ENCODE results near the gene C19orf25.
A peak's percentile ranks its signal among the peaks of the same experiment; 100 is the strongest.

C19orf25 gene

DNA sequence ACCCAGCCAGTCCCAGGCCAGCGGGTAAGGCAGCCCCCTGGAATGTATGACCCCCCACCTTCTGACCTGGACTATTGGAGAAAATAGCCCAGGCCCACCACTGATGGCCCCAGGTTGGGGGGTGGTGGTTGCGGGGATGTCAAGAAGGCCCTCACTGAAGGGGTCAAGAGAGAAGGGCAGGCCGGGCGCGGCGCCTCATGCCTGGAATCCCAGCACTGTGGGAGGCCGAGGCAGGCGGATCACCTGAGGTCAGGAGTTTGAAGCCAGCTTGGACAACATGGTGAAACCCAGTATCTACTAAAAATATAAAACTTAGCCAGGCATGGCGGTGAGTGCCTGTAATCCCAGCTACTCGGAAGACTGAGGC, 35.3 kb upstream of the C19orf25 start:
- no peaks in the 10 kb centered on the region for H3K4me1 ChIP-seq (ENCODE audit: control insufficient read depth, low read depth, low read length)
- H3K23ac ChIP-seq (ENCODE audit: low read length) = no peak overlapping the region
- H4K8ac ChIP-seq (ENCODE audit: low read depth, low read length) = no peak overlapping the region
- H3K4me3 ChIP-seq (ENCODE audit: low read length) = no peak overlapping the region
- no peaks in the 10 kb centered on the region for H3K79me2 ChIP-seq (ENCODE audit: control insufficient read depth, insufficient read depth, low read length)
- no peak overlapping the region for H2BK120ac ChIP-seq (ENCODE audit: low read depth, low read length)
- WGBS (ENCODE audit: extremely low coverage, insufficient coverage, low lambda C conversion rate) = no CpG with 5 or more reads among the region's 10 CpGs
- H3K9ac ChIP-seq (ENCODE audit: low read length) = no peak overlapping the region
- H3K79me1 ChIP-seq (ENCODE audit: low read length) = no peaks in the 10 kb centered on the region
- H2BK5ac ChIP-seq (ENCODE audit: low read length) = no peak overlapping the region
- H3K56ac ChIP-seq (ENCODE audit: low read length) = no peak overlapping the region
- no peak overlapping the region for H3K27ac ChIP-seq (ENCODE audit: low read depth, low read length)
- no peak overlapping the region for H4K5ac ChIP-seq (ENCODE audit: low read length)
- no peak overlapping the region for H3K4ac ChIP-seq (ENCODE audit: low read depth, low read length)
- no peaks in the 10 kb centered on the region for H3K36me3 ChIP-seq (ENCODE audit: control insufficient read depth, insufficient read depth, low read length)
- no peaks in the 10 kb centered on the region for H3K27me3 ChIP-seq (ENCODE audit: insufficient read depth, low read length, poor library complexity)
- H2BK15ac ChIP-seq (replicated peaks; ENCODE audit: low read depth) = no peak overlapping the region
- H2AK5ac ChIP-seq (ENCODE audit: low read length) = no peak overlapping the region
- H3K4me2 ChIP-seq (ENCODE audit: low read length) = no peak overlapping the region
- no peak for DNase-seq
- H3K18ac ChIP-seq (ENCODE audit: low read length) = no peak overlapping the region

DNA sequence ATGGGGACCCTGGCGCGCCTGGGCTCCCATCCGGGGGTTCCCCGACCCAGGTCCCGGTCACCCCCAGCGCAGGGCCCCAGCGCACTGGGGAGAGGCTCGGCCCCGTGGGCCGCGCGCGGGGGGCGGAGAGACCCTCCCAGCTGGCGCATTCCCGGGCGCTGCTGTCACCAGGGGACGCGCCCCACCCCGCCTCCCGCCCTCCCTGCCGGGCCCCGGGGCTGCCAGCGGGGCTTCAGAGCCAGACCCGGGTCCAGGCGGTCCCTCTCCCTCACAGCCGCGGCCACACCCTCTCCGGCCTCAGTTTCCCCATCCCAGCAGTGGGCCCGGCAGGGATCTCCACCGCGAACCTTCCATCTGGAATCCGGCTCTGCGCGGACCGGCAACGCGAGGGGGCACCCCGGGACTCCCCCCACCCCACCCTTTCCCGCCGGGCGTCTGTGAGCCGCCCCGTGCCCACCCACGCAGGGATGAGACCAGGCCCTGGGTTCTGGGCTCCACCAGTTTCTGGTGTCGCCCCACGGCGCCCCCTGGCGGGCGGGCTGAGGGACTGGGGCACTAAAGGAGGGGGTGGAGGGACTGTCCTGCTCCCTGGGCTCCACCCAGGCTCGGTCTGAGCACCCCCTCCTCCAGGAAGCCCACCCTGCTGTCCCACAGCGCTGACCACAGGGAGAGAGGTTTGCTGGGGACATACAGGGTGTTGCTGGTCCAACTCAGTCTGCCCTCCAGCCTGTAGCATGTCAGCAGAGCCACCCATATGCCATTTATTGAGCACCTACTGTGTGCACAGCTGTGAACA, 34.7 kb upstream of the C19orf25 start:
- no peak overlapping the region for H2BK120ac ChIP-seq (ENCODE audit: low read depth, low read length)
- DNase-seq = peak; percentile 53
- H3K27me3 ChIP-seq (ENCODE audit: insufficient read depth, low read length, poor library complexity) = no peaks in the 10 kb centered on the region
- H2BK5ac ChIP-seq (ENCODE audit: low read length) = no peak overlapping the region
- H3K27ac ChIP-seq (ENCODE audit: low read depth, low read length) = no peak overlapping the region
- H3K9ac ChIP-seq (ENCODE audit: low read length) = no peak overlapping the region
- no CpG with 5 or more reads among the region's 52 CpGs for WGBS (ENCODE audit: extremely low coverage, insufficient coverage, low lambda C conversion rate)
- peak overlapping the region; percentile 16 for H3K18ac ChIP-seq (ENCODE audit: low read length)
- H3K4ac ChIP-seq (ENCODE audit: low read depth, low read length) = no peak overlapping the region
- no peaks in the 10 kb centered on the region for H3K36me3 ChIP-seq (ENCODE audit: control insufficient read depth, insufficient read depth, low read length)
- H3K56ac ChIP-seq (ENCODE audit: low read length) = no peak overlapping the region
- H3K4me1 ChIP-seq (ENCODE audit: control insufficient read depth, low read depth, low read length) = no peaks in the 10 kb centered on the region
- H3K23ac ChIP-seq (ENCODE audit: low read length) = no peak overlapping the region
- no peak overlapping the region for H2AK5ac ChIP-seq (ENCODE audit: low read length)
- no peak overlapping the region for H4K5ac ChIP-seq (ENCODE audit: low read length)
- no peak overlapping the region for H3K4me2 ChIP-seq (ENCODE audit: low read length)
- H3K4me3 ChIP-seq (ENCODE audit: low read length) = no peak overlapping the region
- no peak overlapping the region for H4K8ac ChIP-seq (ENCODE audit: low read depth, low read length)
- H3K79me1 ChIP-seq (ENCODE audit: low read length) = no peaks in the 10 kb centered on the region
- H2BK15ac ChIP-seq (replicated peaks; ENCODE audit: low read depth) = no peak overlapping the region
- H3K79me2 ChIP-seq (ENCODE audit: control insufficient read depth, insufficient read depth, low read length) = no peaks in the 10 kb centered on the region

GRCh38 chr19:1512671-1513498, 33.9 kb upstream of the C19orf25 start, which contains the start of gene ADAMTSL5:
ADAMTSL5 (minus strand) TSS chr19:1513019; CDS start chr19:1510943, 2,076 bp downstream.
- Histone ChIP-seq H4K8ac (ENCODE audit: low read depth, low read length) (no peak within 1 kb of the TSS), H3K79me2 (ENCODE audit: control insufficient read depth, insufficient read depth, low read length) (no peaks in the 10 kb centered on the region), H3K23ac (ENCODE audit: low read length) (no peak within 1 kb of the TSS), H2BK120ac (ENCODE audit: low read depth, low read length) (no peak within 1 kb of the TSS), H2AK5ac (ENCODE audit: low read length) (no peak within 1 kb of the TSS), H3K27me3 (ENCODE audit: insufficient read depth, low read length, poor library complexity) (no peaks in the 10 kb centered on the region), H3K4me2 (ENCODE audit: low read length) (no peak within 1 kb of the TSS), H3K9ac (ENCODE audit: low read length) (peak within 1 kb of the TSS; percentile 38), H3K18ac (ENCODE audit: low read length) (peak within 1 kb of the TSS; percentile 19), H4K5ac (ENCODE audit: low read length) (no peak within 1 kb of the TSS), H3K79me1 (ENCODE audit: low read length) (no peaks in the 10 kb centered on the region), H3K27ac (ENCODE audit: low read depth, low read length) (no peak within 1 kb of the TSS), H2BK5ac (ENCODE audit: low read length) (no peak within 1 kb of the TSS), H3K4ac (ENCODE audit: low read depth, low read length) (no peak within 1 kb of the TSS), H3K56ac (ENCODE audit: low read length) (peak within 1 kb of the TSS; percentile 60), H3K36me3 (ENCODE audit: control insufficient read depth, insufficient read depth, low read length) (no peaks in the 10 kb centered on the region), H3K4me1 (ENCODE audit: control insufficient read depth, low read depth, low read length) (no peaks in the 10 kb centered on the region), H2BK15ac (replicated peaks; ENCODE audit: low read depth) (no peak within 1 kb of the TSS), H3K4me3 (ENCODE audit: low read length) (no peak within 1 kb of the TSS)
- DNase-seq = peak; percentile 54
- no CpG with 5 or more reads among the region's 78 CpGs for WGBS (ENCODE audit: extremely low coverage, insufficient coverage, low lambda C conversion rate)

DNA sequence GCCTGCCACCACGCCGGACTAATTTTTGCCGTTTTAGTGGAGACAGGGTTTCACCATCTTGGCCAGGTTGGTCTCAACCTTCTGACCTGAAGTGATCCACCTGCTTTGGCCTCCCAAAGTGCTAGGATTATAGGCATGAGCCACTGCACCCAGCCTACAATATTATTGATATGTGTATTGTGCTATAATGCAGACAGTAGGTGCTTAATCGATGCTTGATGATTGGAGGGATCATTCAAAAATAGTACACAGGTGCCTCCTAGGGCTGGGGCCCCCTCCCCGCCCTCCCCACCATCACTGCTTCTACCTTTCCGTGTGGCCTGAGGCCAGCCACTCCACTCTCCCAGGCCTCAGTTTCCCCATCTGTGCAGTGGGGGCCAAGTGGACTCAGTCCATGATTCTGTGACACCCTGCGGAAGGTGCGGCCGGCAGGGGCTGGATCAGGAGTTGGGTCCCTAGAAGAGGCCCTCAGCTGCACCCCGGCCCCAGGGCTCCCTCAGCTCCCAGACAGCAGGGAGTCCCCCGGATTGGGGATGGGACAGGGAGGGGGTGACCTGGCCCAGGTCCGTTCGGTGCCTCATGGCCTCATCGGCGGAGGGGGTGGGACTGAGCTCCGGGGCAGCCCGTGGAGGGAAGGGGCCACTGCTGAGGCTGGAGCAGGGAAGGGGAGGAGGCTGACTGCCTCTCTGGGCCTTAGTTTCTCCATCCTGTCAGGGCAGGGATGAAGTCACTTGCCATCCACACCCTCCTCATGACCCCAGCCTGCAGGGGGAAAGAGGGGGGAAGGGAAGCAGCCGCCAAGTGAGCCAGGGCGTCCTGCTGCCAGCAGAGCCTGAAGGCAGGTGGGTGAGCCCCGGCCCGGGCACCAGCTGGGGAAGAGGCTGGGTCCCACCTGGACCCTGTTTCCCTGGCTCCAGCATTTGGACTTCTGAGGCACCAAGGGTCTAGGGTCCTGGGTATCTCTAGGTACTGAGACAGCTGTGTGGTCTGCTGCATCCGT, 32.6 kb upstream of the C19orf25 start:
- H2BK15ac ChIP-seq (replicated peaks; ENCODE audit: low read depth) = no peak overlapping the region
- no peak overlapping the region for H2BK5ac ChIP-seq (ENCODE audit: low read length)
- no peaks in the 10 kb centered on the region for H3K79me1 ChIP-seq (ENCODE audit: low read length)
- H4K8ac ChIP-seq (ENCODE audit: low read depth, low read length) = no peak overlapping the region
- H3K4me3 ChIP-seq (ENCODE audit: low read length) = no peak overlapping the region
- no peak for DNase-seq
- H3K18ac ChIP-seq (ENCODE audit: low read length) = no peak overlapping the region
- no peak overlapping the region for H3K23ac ChIP-seq (ENCODE audit: low read length)
- no peak overlapping the region for H2BK120ac ChIP-seq (ENCODE audit: low read depth, low read length)
- no CpG with 5 or more reads among the region's 22 CpGs for WGBS (ENCODE audit: extremely low coverage, insufficient coverage, low lambda C conversion rate)
- H3K4me1 ChIP-seq (ENCODE audit: control insufficient read depth, low read depth, low read length) = no peaks in the 10 kb centered on the region
- H3K4me2 ChIP-seq (ENCODE audit: low read length) = no peak overlapping the region
- no peak overlapping the region for H3K4ac ChIP-seq (ENCODE audit: low read depth, low read length)
- H4K5ac ChIP-seq (ENCODE audit: low read length) = no peak overlapping the region
- no peak overlapping the region for H3K56ac ChIP-seq (ENCODE audit: low read length)
- H3K36me3 ChIP-seq (ENCODE audit: control insufficient read depth, insufficient read depth, low read length) = no peaks in the 10 kb centered on the region
- no peak overlapping the region for H3K9ac ChIP-seq (ENCODE audit: low read length)
- no peak overlapping the region for H3K27ac ChIP-seq (ENCODE audit: low read depth, low read length)
- no peaks in the 10 kb centered on the region for H3K27me3 ChIP-seq (ENCODE audit: insufficient read depth, low read length, poor library complexity)
- no peaks in the 10 kb centered on the region for H3K79me2 ChIP-seq (ENCODE audit: control insufficient read depth, insufficient read depth, low read length)
- H2AK5ac ChIP-seq (ENCODE audit: low read length) = no peak overlapping the region

DNA sequence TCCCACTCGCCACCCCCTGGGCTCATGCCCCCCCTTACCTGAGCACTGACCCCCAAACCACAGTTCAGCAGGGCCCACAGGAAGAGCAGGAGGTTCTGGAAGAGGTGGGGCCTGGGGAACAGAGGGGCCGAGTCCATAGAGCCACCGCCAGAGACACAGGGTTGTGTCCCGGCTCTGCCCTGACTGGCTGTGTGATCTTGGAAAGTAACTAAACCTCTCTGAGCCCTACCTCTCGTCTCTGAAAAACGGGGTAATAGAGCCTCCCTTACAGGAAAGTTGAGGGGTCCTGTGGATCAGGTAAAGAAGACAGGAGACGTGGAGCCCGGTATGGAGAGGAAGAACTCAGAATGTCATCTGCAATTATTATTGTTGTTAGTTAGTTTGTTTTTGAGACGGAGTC, 31.8 kb upstream of the C19orf25 start:
- no peak for DNase-seq
- Histone ChIP-seq H4K8ac (ENCODE audit: low read depth, low read length) (no peak overlapping the region), H3K9ac (ENCODE audit: low read length) (no peak overlapping the region), H3K27ac (ENCODE audit: low read depth, low read length) (no peak overlapping the region), H3K79me1 (ENCODE audit: low read length) (no peaks in the 10 kb centered on the region), H2BK15ac (replicated peaks; ENCODE audit: low read depth) (no peak overlapping the region), H3K4me2 (ENCODE audit: low read length) (no peak overlapping the region), H3K27me3 (ENCODE audit: insufficient read depth, low read length, poor library complexity) (no peaks in the 10 kb centered on the region), H2BK5ac (ENCODE audit: low read length) (no peak overlapping the region), H3K36me3 (ENCODE audit: control insufficient read depth, insufficient read depth, low read length) (no peaks in the 10 kb centered on the region), H3K4ac (ENCODE audit: low read depth, low read length) (no peak overlapping the region), H2BK120ac (ENCODE audit: low read depth, low read length) (no peak overlapping the region), H2AK5ac (ENCODE audit: low read length) (no peak overlapping the region), H3K23ac (ENCODE audit: low read length) (no peak overlapping the region), H3K4me3 (ENCODE audit: low read length) (no peak overlapping the region), H3K56ac (ENCODE audit: low read length) (no peak overlapping the region), H3K79me2 (ENCODE audit: control insufficient read depth, insufficient read depth, low read length) (no peaks in the 10 kb centered on the region), H4K5ac (ENCODE audit: low read length) (no peak overlapping the region), H3K4me1 (ENCODE audit: control insufficient read depth, low read depth, low read length) (no peaks in the 10 kb centered on the region), H3K18ac (ENCODE audit: low read length) (no peak overlapping the region)
- WGBS (ENCODE audit: extremely low coverage, insufficient coverage, low lambda C conversion rate) = no CpG with 5 or more reads among the region's 9 CpGs

Data from mesendoderm (in vitro differentiated cells).